Left lobe of liver (tissue), 2 donors: ENCODE results near the gene ARPC1A. TPM values are rescaled to one million over a fixed set of nuclear protein-coding genes. Genes with fewer than 3 reads are reported as not detected.
"Not testable (repeated sequence)": the region's sequence is repeated elsewhere in the genome, so short reads cannot be mapped to it uniquely, and the experiment has no call there.

Experiments
- ATAC-seq: fragments of 200-7000 bp; cut with Tn5 transposase; one replicate; pipeline ENCODE4 v1.9.1; 2020; ENCODE audit warnings: mild to moderate bottlenecking, moderate library complexity
- DNase-seq: peaks from one replicate; pipeline ENCODE4 v3.0.0-alpha.2; 2020; ENCODE audit warnings: low spot score
- total RNA-seq: library from RNA; stranded (reverse); gene quantifications from one replicate; pipeline ENCODE4 v1.2.1, GENCODE V29; 2021
- donor health status: DM: no; HTN: no; CAD: no; lungs with moderate emphysema.
- donor health status: DM: no; HTN: yes; CAD: no.

ARPC1A gene
- total RNA-seq, 1 donor from 2014 or later: 64.2 TPM

DNA sequence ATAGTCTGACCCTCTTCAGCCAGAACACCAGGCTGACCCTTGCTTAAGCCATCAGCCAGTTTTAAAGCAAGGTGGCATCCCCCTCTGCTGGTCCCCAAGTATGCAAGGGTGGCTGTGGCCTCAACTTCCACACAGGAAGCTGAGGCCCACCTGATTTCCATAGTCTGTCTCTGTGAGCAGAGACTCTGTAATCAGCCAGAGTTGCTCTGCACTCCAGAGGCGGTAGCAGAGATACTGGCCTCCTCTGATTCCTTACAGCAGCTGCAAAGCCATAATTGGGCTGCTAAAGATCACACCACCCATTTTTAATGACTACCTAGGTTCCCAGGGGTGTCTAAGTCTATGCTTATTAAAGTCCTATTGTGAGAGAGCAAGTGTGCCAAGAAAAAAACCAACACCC lies 80.9 kb downstream of the ARPC1A start:
- no peak for DNase-seq
- no peak for ATAC-seq

DNA sequence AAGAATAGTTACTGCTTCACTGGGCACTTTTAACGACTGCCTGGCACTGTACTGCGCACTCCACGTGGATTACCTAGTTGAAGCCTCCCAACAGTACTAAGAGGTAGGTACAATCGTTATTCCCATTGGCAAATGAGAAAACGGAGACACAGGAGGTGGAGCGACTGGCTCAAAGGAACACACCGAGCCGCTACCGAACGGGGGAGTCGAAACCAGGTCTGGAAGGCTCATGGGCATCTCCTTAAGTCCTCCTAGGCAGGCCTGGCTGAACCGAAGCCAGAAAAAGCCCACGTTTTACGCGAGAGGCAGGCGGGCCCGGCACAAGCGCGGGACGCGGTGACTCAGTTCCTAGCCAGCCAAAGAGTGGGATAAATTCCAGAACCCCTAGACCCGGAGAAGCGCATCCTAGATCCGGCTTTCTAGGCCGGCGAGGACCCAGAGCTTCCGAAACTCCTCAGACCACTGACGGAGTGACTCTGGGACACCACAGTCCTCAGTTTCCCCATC lies 82.2 kb downstream of the ARPC1A start:
- no peak for DNase-seq

DNA sequence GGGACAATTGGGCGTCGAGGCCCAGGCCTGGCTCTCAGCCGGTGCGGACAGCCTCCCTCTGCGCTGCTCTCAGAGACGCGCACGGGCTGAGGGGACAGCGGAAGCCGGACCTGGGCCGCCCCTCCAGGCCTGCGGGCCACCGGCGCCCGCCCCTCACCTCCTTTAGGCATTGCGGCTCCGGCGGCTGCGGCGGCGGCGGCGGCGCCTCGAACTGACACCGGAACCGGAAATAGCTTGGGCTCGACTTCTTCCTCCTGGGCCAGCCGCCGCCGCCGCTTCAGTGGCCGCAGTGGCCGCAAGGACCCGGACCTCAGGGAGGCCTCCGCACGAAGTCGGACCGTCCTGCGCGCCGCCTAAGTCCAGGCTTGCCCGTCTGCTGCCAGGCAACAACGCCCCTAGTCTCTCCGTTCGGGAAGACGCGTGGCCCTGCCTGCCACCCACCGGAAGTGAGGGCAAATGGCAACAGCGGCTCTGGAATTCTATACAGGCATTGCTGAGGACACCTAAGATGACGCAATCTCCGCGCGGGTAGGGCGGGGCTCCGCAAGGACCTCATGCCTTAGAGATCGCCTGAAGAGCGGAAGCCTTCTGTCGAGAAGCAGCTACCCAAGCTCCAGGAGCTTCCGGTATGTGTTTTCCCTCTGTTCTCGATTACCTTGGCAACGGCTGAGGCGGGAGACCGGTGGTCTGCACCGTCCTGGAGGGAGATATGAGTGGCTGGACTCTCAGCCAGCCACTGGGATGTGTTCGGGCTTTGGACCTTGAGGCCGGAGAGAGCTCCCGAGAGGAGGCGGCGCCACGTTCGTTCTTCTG lies 82.9 kb downstream of the ARPC1A start, which contains the start of the genes BUD31 and PDAP1:
Gene BUD31 (plus strand): TSS at position 591 of the 813 bp plus-strand sequence. CDS start 2,124 bp downstream, outside the sequence.
Gene PDAP1 (minus strand): TSS at position 219 of the 813 bp plus-strand sequence. CDS start 49 bp downstream, at position 170.
- ATAC-seq (peak; percentile 93), DNase-seq (peak; percentile 94)

More for the DNA sequence above, 82.2 kb downstream of the ARPC1A start:
- ATAC-seq: peak; percentile 51

DNA sequence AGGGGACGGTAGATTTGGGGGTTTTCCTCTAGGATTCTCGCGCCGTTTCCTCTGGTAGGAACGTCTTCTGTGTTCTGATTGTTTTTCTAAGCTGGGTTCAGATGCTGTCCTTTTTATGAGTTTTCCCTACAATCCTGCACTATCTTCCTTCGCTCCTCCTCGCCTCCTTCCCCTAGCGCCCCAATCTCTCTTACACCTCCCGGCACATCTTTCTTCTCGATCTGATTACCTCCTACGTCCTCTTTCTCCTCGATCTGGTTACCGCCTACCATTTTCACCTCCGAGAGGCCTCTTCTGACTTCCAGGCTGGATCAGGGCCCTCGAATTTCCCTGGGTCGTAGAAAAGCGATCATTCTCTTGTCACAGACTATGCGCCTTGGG lies 83.5 kb downstream of the ARPC1A start:
- no peak for DNase-seq

DNA sequence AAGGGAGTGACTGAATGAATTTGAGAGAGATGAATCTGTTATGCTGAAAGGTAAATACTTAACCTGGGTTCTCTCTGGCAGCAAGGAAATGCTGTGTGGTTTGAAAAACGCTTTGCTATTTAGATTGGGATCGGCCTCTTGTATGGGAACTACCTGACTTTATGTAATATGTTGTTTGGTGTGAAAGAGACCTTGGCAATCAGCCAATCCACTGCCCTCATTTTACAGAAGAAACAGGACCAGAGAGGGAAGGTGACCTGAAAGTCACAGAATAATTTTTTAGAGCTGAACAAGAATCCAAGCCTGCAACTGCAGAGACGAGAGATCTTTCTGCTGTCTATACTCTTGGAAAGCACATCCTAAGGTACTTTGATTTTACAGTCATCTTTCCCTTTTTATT lies 84.1 kb downstream of the ARPC1A start:
- DNase-seq (no peak), ATAC-seq (no peak)

More for the DNA sequence above, 83.5 kb downstream of the ARPC1A start:
- ATAC-seq: no peak

DNA sequence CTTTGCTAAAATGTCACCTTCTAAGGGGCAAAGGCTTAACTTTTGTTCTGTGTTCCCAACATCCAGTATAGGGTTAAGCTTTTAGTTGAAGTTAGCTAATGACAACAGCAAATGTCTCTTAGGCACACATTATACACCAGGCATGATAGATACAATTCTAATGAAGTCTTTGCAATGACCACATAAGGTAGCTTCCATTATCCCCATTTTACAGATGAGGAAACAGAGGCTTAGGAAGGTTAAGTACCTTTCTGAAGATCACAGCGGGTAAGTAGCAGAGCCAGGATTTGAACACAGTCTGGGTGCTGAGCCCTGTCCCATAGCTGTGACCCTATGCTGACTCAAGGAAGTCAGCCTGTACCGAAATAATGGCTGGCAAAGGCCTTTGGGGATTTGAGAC lies 84.9 kb downstream of the ARPC1A start:
- ATAC-seq (no peak), DNase-seq (no peak)

DNA sequence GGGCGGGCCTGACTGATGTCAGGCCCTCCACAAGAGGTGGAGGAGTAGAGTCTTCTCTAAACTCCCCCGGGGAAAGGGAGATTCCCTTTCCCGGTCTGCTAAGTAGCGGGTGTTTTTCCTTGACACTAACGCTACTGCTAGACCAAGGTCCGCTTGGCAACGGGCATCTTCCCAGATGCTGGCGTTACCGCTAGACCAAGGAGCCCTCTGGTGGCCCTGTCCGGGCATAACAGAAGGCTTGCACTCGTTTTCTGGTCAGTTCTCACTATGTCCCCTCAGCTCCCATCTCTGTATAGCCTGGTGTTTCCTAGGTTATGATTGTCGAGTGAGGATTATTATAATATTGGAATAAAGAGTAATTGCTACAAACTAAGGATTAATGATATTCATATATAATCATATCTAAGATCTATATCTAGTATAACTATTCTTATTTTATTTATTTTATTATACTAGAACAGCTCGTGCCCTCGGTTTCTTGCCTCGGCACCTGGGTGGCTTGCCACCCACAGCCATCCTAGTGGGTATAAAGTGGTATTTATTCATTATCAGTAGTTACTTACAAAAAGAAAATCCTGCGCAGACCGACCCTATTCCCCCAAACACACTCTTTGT lies 89.9 kb downstream of the ARPC1A start:
- not testable (repeated sequence) for ATAC-seq

More for the DNA sequence above, 89.9 kb downstream of the ARPC1A start:
- DNase-seq: peak; percentile 82

Other genes starting within 250 kb of the ARPC1A start
- 13.5 TPM for gene SMURF1, start 181.8 kb upstream of the ARPC1A start, total RNA-seq
- gene KPNA7, start 117.8 kb upstream of the ARPC1A start, total RNA-seq: 0.40 TPM
- gene MYH16, start 53.1 kb upstream of the ARPC1A start, total RNA-seq: not detected
- gene ARPC1B, start 48.8 kb downstream of the ARPC1A start, total RNA-seq: 37.4 TPM
- gene PDAP1, start 82.7 kb downstream of the ARPC1A start, total RNA-seq: 32.7 TPM
- 25.8 TPM for gene BUD31, start 83.1 kb downstream of the ARPC1A start, total RNA-seq
- gene PTCD1, start 112.9 kb downstream of the ARPC1A start, total RNA-seq: 2.3 TPM
- gene CPSF4, start 113.0 kb downstream of the ARPC1A start, total RNA-seq: 14.4 TPM
- 130 TPM for gene ATP5MF, start 140.3 kb downstream of the ARPC1A start, total RNA-seq
- gene ZNF789, start 147.0 kb downstream of the ARPC1A start, total RNA-seq: 5.2 TPM
- gene ZNF394, start 174.4 kb downstream of the ARPC1A start, total RNA-seq: 8.6 TPM
- gene ZKSCAN5, start 178.8 kb downstream of the ARPC1A start, total RNA-seq: 3.0 TPM
- 2.2 TPM for gene FAM200A, start 226.2 kb downstream of the ARPC1A start, total RNA-seq
- 24.0 TPM for gene ZNF655, start 232.7 kb downstream of the ARPC1A start, total RNA-seq